ENCODE results near the gene INSYN2B.

- no peak for TF ChIP-seq EZH2 (IDR thresholded peaks at IDR 0.05; ENCODE audit: borderline replicate concordance)
- TF ChIP-seq CTCF (IDR thresholded peaks at IDR 0.05; ENCODE audit: poor library complexity), result no peak
- no peak for TF ChIP-seq EZH2phosphoT487 (IDR thresholded peaks at IDR 0.05; ENCODE audit: low read depth, severe bottlenecking, unreplicated experiment)
These were observed 62.8 kb downstream of the INSYN2B start for GRCh38 chr5:169917500-169917899.

All from hepatocyte (in vitro differentiated cells).